HUES6 (cell line): ENCODE data around the gene IL17RD.
A peak's percentile ranks its signal among the peaks of the same experiment; 100 is the strongest.

Experiments
- H3K27ac ChIP-seq: 2 replicates; pipeline ENCODE4 v1.7.0; 2013; ENCODE audit warnings: low read depth, mild to moderate bottlenecking, low read length, inconsistent platforms
- H3K27me3 ChIP-seq: 2 replicates; pipeline ENCODE4 v1.6.1; 2013; ENCODE audit warnings: low read length; ENCODE audit not compliant: control insufficient read depth, insufficient read depth
- H3K36me3 ChIP-seq: 2 replicates; pipeline ENCODE4 v1.6.1; 2013; ENCODE audit warnings: low read length; ENCODE audit not compliant: control insufficient read depth, insufficient read depth
- H3K4me1 ChIP-seq: 2 replicates; pipeline ENCODE4 v1.6.1; 2013; ENCODE audit warnings: low read length; ENCODE audit not compliant: control insufficient read depth, insufficient read depth
- H3K4me3 ChIP-seq: 2 replicates; pipeline ENCODE4 v1.5.1; 2013; ENCODE audit warnings: low read depth, low read length
- H3K9ac ChIP-seq: one replicate; pipeline ENCODE4 v1.6.1; 2013; ENCODE audit warnings: mild to moderate bottlenecking, low read length
- H3K9me3 ChIP-seq: 2 replicates; pipeline ENCODE4 v1.6.1; 2013; ENCODE audit warnings: low read depth, low read length; ENCODE audit not compliant: control insufficient read depth, insufficient read depth

Gene IL17RD

DNA sequence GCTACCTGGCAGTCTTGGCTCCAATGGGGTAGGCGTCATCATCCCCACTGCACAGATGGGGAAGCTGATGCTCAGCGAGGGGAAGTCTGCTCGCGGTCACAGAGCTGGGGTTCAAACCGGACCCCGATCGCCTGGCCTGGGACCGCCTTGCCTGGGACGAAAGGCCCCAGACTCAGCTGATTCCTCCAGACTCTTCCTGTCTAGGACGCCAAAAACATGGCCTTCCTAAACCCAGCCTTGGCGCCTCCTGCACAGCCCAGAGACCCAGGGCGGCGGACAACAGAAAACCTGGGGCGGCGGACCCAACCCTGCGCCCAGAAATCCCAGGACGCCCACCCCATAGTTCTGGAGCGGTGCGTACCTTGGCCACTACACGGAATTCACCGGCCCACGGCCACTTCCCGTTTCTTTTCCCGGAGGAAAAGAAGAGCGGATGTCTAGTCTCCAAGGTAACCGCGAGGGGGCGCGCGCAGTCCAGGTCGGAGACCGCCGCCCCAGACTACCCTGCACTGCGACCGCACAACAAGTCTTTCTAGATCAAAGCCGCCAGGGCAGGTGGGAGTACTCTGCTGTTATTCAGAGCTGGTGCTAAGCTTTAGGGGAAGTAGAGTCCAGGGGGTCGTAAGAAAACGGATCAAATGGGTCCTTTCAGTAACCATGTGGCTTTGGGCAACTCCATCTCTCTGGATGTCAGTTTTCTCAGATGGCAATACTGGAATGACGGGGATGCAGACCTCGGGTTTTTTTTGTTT is 4.9 kb upstream of the IL17RD start:
- Histone ChIP-seq H3K9me3 (no peaks in the 10 kb centered on the region), H3K4me1 (peaks cover 24% of the 10 kb centered on the region), H3K9ac (peak overlapping the region; percentile 48), H3K36me3 (no peaks in the 10 kb centered on the region), H3K4me3 (peak overlapping the region; percentile 54), H3K27me3 (no peaks in the 10 kb centered on the region), H3K27ac (no peak overlapping the region)

DNA sequence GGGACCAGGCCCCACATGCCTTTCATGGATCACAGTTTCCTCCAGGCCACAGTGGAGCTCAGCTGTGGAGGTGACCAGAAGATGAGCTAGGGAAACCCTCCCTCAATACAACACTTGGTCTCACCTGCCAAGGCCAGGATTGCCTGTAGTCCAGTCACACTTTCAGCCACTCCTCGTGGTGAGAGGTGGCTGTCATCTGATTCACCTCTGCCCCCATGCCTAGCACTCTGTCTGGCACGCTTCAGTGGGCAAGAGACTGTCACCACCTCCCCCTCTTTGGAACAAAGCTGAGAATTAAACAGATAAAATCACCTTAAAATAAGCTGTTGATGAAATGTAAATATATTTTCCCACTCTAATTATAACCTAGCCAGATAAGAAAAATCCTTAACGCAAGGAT is 4.0 kb upstream of the IL17RD start:
- no peak overlapping the region for H3K4me3 ChIP-seq
- H3K9me3 ChIP-seq: no peaks in the 10 kb centered on the region
- peaks cover 4% of the 10 kb centered on the region; the same call in 1 of the 2 replicates for H3K27me3 ChIP-seq
- no peak overlapping the region for H3K9ac ChIP-seq
- H3K4me1 ChIP-seq: peaks cover 27% of the 10 kb centered on the region
- no peak overlapping the region for H3K27ac ChIP-seq
- no peaks in the 10 kb centered on the region for H3K36me3 ChIP-seq

DNA sequence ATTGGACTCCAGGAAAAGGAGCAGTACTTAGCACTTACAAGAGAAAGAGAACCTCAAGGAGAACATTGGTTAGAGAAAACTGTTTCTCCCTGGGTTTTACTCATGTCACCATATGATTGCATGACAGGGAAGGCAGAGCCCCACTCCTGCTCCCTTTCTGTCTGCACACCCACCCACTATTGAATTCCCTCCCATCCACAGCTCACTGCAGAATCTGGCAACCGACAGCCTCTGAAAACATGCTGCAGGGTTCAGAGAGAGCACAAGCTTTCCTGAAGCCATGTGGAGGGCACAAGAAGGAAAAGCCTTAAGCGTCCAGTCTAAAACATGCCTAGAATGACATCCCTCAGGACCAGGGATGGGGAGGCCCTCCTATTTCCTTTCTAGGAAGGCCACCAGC is 3.0 kb upstream of the IL17RD start:
- Histone ChIP-seq H3K4me3 (no peak overlapping the region), H3K9me3 (no peaks in the 10 kb centered on the region), H3K4me1 (peaks cover 35% of the 10 kb centered on the region), H3K9ac (no peak overlapping the region), H3K36me3 (peaks cover under 1% of the 10 kb centered on the region; the same call in 1 of the 2 replicates), H3K27ac (no peak overlapping the region), H3K27me3 (peaks cover 8% of the 10 kb centered on the region; the same call in 1 of the 2 replicates)

- no peak overlapping the region for H3K27ac ChIP-seq
- H3K9ac ChIP-seq: no peak overlapping the region
- no peak overlapping the region for H3K4me3 ChIP-seq
- peaks cover 9% of the 10 kb centered on the region; the same call in 1 of the 2 replicates for H3K27me3 ChIP-seq
- no peaks in the 10 kb centered on the region for H3K9me3 ChIP-seq
- H3K36me3 ChIP-seq: peaks cover 4% of the 10 kb centered on the region; the same call in 1 of the 2 replicates
- H3K4me1 ChIP-seq: peaks cover 50% of the 10 kb centered on the region
Observed at GRCh38 chr3:57166660-57167059, 1.5 kb upstream of the IL17RD start.

DNA sequence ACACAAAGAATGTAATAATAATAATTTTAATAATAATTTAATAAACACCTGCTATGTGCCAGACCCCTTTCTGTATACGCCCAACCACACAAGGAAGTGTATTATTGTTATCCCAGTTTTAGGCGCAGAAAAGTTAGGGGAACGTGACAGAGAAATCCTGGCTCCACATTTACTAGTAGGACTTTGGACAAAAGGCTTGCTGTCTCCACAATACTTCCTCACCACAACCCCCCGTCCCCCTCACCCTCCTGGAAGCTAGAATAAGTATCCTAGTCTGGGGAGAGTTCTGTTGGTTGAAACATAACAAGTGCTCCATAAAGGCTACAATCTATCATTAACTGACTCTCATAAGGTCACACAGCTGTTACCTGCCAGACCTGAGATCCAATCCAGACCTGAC is 488 bp upstream of the IL17RD start:
- Histone ChIP-seq H3K27ac (no peak overlapping the region), H3K27me3 (peaks cover 9% of the 10 kb centered on the region; the same call in 1 of the 2 replicates), H3K9me3 (no peaks in the 10 kb centered on the region), H3K9ac (no peak overlapping the region), H3K4me3 (peak overlapping the region; percentile 12; the same call in 1 of the 2 replicates), H3K36me3 (peaks cover 4% of the 10 kb centered on the region; the same call in 1 of the 2 replicates), H3K4me1 (peaks cover 60% of the 10 kb centered on the region)

DNA sequence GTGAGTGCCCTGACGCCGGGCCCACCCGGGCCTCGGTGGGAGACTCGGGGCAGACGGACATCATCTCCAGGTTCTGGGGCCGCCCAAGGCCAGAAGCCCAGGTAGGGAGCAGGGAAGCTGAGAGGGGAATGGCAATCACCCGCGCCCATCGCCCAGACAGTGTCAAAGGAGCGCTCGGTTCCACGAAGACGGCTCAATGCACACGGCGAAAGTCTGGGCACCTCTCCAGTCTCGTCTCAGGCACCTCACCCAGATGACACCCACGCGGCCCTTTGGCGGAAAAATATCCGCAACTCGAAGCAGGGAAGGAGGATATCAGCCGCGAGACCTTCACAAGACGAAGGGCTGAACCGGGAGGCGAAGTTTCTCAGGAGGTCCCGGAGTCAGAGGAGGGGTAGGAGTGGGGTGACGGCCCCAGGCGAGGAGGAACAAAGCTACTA is 916 bp downstream of the IL17RD start:
- Histone ChIP-seq H3K9ac (peak overlapping the region; percentile 99), H3K36me3 (peaks cover 4% of the 10 kb centered on the region; the same call in 1 of the 2 replicates), H3K4me3 (peak overlapping the region; percentile 90), H3K27ac (peak overlapping the region; percentile 87; the same call in 1 of the 2 replicates), H3K9me3 (no peaks in the 10 kb centered on the region), H3K27me3 (peaks cover 9% of the 10 kb centered on the region; the same call in 1 of the 2 replicates), H3K4me1 (peaks cover 69% of the 10 kb centered on the region)

GRCh38 chr3:57163751-57164150 is 1.4 kb downstream of the IL17RD start:
- Histone ChIP-seq H3K9me3 (no peaks in the 10 kb centered on the region), H3K4me1 (peaks cover 73% of the 10 kb centered on the region), H3K27ac (peak overlapping the region; percentile 87; the same call in 1 of the 2 replicates), H3K9ac (peak overlapping the region; percentile 99), H3K4me3 (peak overlapping the region; percentile 90), H3K27me3 (peaks cover 9% of the 10 kb centered on the region; the same call in 1 of the 2 replicates), H3K36me3 (peaks cover 4% of the 10 kb centered on the region; the same call in 1 of the 2 replicates)

DNA sequence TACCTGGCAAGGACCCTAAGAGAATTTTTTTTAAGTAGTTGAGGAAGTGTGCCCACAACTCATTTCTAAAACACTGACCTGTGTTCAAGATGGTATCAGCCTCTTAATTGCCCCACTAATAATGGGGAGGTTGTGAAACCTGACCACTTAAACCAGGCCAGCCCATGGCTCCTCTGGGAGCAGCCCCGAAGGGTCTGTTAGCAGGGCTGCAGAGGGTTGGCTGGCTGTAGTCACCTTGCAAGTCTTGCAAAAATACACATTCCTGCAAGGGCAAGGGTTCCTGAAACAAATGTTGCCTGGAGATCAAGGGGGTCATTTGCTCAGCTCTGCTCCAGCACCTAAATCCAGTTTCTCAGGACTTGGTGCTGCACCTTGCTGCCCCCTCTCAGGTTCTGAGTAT is 3.2 kb downstream of the IL17RD start:
- H3K4me3 ChIP-seq: peak overlapping the region; percentile 44; the same call in 1 of the 2 replicates
- H3K36me3 ChIP-seq: peaks cover 4% of the 10 kb centered on the region; the same call in 1 of the 2 replicates
- peaks cover 9% of the 10 kb centered on the region; the same call in 1 of the 2 replicates for H3K27me3 ChIP-seq
- H3K27ac ChIP-seq: peak overlapping the region; percentile 84; the same call in 1 of the 2 replicates
- no peaks in the 10 kb centered on the region for H3K9me3 ChIP-seq
- H3K9ac ChIP-seq: peak overlapping the region; percentile 72
- peaks cover 85% of the 10 kb centered on the region for H3K4me1 ChIP-seq

- Histone ChIP-seq H3K4me3 (peak overlapping the region; percentile 44), H3K27me3 (peaks cover 9% of the 10 kb centered on the region; the same call in 1 of the 2 replicates), H3K36me3 (peaks cover 4% of the 10 kb centered on the region; the same call in 1 of the 2 replicates), H3K27ac (peak overlapping the region; percentile 84), H3K4me1 (peaks cover 85% of the 10 kb centered on the region), H3K9ac (peak overlapping the region; percentile 72), H3K9me3 (no peaks in the 10 kb centered on the region)
Observed at GRCh38 chr3:57160765-57161538, 4.2 kb downstream of the IL17RD start.

- peaks cover 4% of the 10 kb centered on the region; the same call in 1 of the 2 replicates for H3K36me3 ChIP-seq
- peak overlapping the region; percentile 44 for H3K4me3 ChIP-seq
- peak overlapping the region; percentile 84 for H3K27ac ChIP-seq
Observed at GRCh38 chr3:57160076-57160764, 4.9 kb downstream of the IL17RD start.

More at GRCh38 chr3:57160076-57160764, 4.9 kb downstream of the IL17RD start:
- Histone ChIP-seq H3K9me3 (no peaks in the 10 kb centered on the region), H3K9ac (peak overlapping the region; percentile 72), H3K4me1 (peaks cover 85% of the 10 kb centered on the region), H3K27me3 (peaks cover 9% of the 10 kb centered on the region; the same call in 1 of the 2 replicates)
